HG03025 (cell line): Measurements from ENCODE around the gene KRT6C.

Experiments used
- ATAC-seq: cut with Tn5 transposase; IDR thresholded peaks from one replicate; pipeline ENCODE4 v1.9.1; 2021; ENCODE audit warnings: mild to moderate bottlenecking, moderate library complexity; ENCODE audit not compliant: unreplicated experiment, low FRiP score

Gene KRT6C

GRCh38 chr12:52473768-52474167 lies at the start of gene KRT6C:
Gene KRT6C (minus strand): TSS chr12:52473805. CDS start chr12:52473737, 68 bp downstream.
- no peak for ATAC-seq

GRCh38 chr12:52522346-52523011 lies 48.9 kb upstream of the KRT6C start:
- no peak for ATAC-seq

GRCh38 chr12:52521568-52522266 lies 48.1 kb upstream of the KRT6C start:
- ATAC-seq, result no peak

- ATAC-seq, result no peak
Measured at GRCh38 chr12:52521175-52521567, 47.6 kb upstream of the KRT6C start.

GRCh38 chr12:52519826-52520662 lies 46.4 kb upstream of the KRT6C start, which contains the start of gene KRT5:
Gene KRT5 (minus strand): TSS chr12:52520394. CDS start chr12:52520296, 98 bp downstream.
- no peak for ATAC-seq

- ATAC-seq, result no peak
Measured at GRCh38 chr12:52519387-52519703, 45.7 kb upstream of the KRT6C start.

- ATAC-seq, result no peak
Measured at GRCh38 chr12:52518574-52519386, 45.2 kb upstream of the KRT6C start.

GRCh38 chr12:52517888-52518287 lies 44.3 kb upstream of the KRT6C start:
- no peak for ATAC-seq

GRCh38 chr12:52517005-52517835 lies 43.6 kb upstream of the KRT6C start:
- ATAC-seq, result no peak

GRCh38 chr12:52515927-52516831 lies 42.6 kb upstream of the KRT6C start:
- no peak for ATAC-seq

- ATAC-seq, result no peak
Measured at GRCh38 chr12:52515319-52515646, 41.7 kb upstream of the KRT6C start.

- no peak for ATAC-seq
Measured at GRCh38 chr12:52514471-52515318, 41.1 kb upstream of the KRT6C start.

GRCh38 chr12:52513736-52514135 lies 40.1 kb upstream of the KRT6C start:
- ATAC-seq, result no peak

GRCh38 chr12:52508211-52508610 lies 34.6 kb upstream of the KRT6C start:
- ATAC-seq, result no peak

GRCh38 chr12:52506858-52507715 lies 33.5 kb upstream of the KRT6C start:
- ATAC-seq, result no peak

GRCh38 chr12:52502877-52503276 lies 29.3 kb upstream of the KRT6C start:
- ATAC-seq, result no peak

GRCh38 chr12:52501490-52501889 lies 27.9 kb upstream of the KRT6C start:
- no peak for ATAC-seq
